Type B pancreatic cell (in vitro differentiated cells): ENCODE data around the gene FKBP9. TPM values are rescaled to one million over a fixed set of nuclear protein-coding genes. Genes with fewer than 3 reads are reported as not detected.

Source experiments
- DNase-seq: peaks from one replicate; pipeline ENCODE4 v3.0.0; 2021; ENCODE audit warnings: mixed read lengths; ENCODE audit not compliant: unreplicated experiment; ENCODE audit errors: extremely low spot score
- H3K27ac Mint-ChIP-seq: 2 replicates; pipeline ENCODE4 v1.8.0; 2021; ENCODE audit warnings: mild to moderate bottlenecking, mixed read lengths
- H3K27me3 Mint-ChIP-seq: 2 replicates; pipeline ENCODE4 v1.8.0; 2021; ENCODE audit warnings: mixed read lengths
- H3K36me3 Mint-ChIP-seq: 2 replicates; pipeline ENCODE4 v1.8.0; 2021; ENCODE audit warnings: mixed read lengths
- H3K4me1 Mint-ChIP-seq: one replicate; pipeline ENCODE4 v1.8.0; 2021; ENCODE audit warnings: mixed read lengths; ENCODE audit not compliant: unreplicated experiment
- H3K4me3 Mint-ChIP-seq: 2 replicates; pipeline ENCODE4 v1.8.0; 2021; ENCODE audit warnings: mild to moderate bottlenecking, mixed read lengths
- H3K9me3 Mint-ChIP-seq: 2 replicates; pipeline ENCODE4 v1.8.0; 2021; ENCODE audit warnings: mixed read lengths
- CTCF ChIP-seq: fragments of 200-600 bp; sonication (generic); conservative IDR thresholded peaks from 2 replicates; pipeline ENCODE4 v1.5.0; 2021; ENCODE audit warnings: antibody characterized with exemption, mild to moderate bottlenecking
- total RNA-seq: library from RNA; stranded (reverse); gene quantifications from 2 replicates; pipeline ENCODE4 v1.2.1, GENCODE V29; 2021; ENCODE audit warnings: low replicate concordance

The FKBP9 gene
- total RNA-seq, 1 donor from 2014 or later = 76.0 TPM

DNA sequence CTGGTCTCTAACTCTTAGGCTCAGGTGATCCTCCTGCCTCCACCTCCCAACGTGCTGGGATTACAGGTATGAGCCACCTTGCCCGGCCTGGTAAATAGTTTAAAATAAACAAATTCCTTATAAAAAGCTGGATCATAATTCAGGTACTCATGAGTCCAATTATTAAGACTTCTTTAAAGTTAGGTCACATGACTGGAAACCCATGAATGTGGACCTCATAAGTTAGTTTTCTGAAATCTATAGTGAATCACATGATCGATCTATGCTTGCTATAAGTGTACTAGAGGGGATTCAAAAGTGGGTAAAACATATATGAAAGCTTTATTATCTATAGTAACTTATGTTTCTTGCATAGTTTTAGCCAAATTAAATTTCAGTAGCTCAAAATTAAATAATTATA lies 91.0 kb downstream of the FKBP9 start:
- Mint-ChIP-seq H3K27me3 (no peaks in the 10 kb centered on the region), H3K36me3 (peaks cover 4% of the 10 kb centered on the region), H3K4me3 (no peak overlapping the region), H3K9me3 (peaks cover 4% of the 10 kb centered on the region), H3K27ac (no peak overlapping the region), H3K4me1 (peaks cover 26% of the 10 kb centered on the region)
- no peak for TF ChIP-seq CTCF
- DNase-seq = no peak

DNA sequence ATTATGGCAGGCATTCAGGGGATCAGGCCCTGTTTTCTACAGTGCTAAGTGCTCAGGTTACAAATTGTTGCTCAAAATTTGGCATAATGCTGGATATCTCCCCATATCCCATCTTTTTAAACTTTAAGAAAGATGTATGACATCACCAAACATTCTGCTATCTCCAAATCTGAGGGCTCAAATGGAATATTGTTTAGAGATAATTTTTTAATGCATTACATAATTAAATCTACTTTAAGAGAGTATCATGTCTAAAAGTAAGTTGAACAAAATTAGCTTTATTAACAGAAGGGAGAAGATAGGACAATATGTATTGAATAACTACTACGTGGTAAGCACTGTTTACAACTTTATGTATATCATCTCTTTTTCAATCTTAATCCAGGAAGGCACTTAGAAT lies 91.5 kb downstream of the FKBP9 start:
- H3K9me3 Mint-ChIP-seq = peaks cover 4% of the 10 kb centered on the region
- peaks cover 4% of the 10 kb centered on the region for H3K36me3 Mint-ChIP-seq
- no peak overlapping the region for H3K4me3 Mint-ChIP-seq
- DNase-seq = no peak
- TF ChIP-seq CTCF = no peak
- no peaks in the 10 kb centered on the region for H3K27me3 Mint-ChIP-seq
- no peak overlapping the region for H3K27ac Mint-ChIP-seq
- H3K4me1 Mint-ChIP-seq = peaks cover 21% of the 10 kb centered on the region

- no peaks in the 10 kb centered on the region for H3K27me3 Mint-ChIP-seq
- H3K4me3 Mint-ChIP-seq = no peak overlapping the region
- no peaks in the 10 kb centered on the region for H3K9me3 Mint-ChIP-seq
- no peaks in the 10 kb centered on the region for H3K36me3 Mint-ChIP-seq
- peak overlapping the region; percentile 68 for H3K27ac Mint-ChIP-seq
- peaks cover 12% of the 10 kb centered on the region for H3K4me1 Mint-ChIP-seq
- no peak for DNase-seq
- peak; percentile 80 for TF ChIP-seq CTCF
Observed at GRCh38 chr7:33050535-33051318, 93.5 kb downstream of the FKBP9 start.

- no peak for DNase-seq
- Mint-ChIP-seq H3K9me3 (no peaks in the 10 kb centered on the region), H3K4me1 (peaks cover 15% of the 10 kb centered on the region), H3K36me3 (peaks cover 1% of the 10 kb centered on the region), H3K27me3 (no peaks in the 10 kb centered on the region), H3K4me3 (no peak overlapping the region), H3K27ac (no peak overlapping the region)
- no peak for TF ChIP-seq CTCF
Observed at GRCh38 chr7:33053721-33054120, 96.5 kb downstream of the FKBP9 start.

DNA sequence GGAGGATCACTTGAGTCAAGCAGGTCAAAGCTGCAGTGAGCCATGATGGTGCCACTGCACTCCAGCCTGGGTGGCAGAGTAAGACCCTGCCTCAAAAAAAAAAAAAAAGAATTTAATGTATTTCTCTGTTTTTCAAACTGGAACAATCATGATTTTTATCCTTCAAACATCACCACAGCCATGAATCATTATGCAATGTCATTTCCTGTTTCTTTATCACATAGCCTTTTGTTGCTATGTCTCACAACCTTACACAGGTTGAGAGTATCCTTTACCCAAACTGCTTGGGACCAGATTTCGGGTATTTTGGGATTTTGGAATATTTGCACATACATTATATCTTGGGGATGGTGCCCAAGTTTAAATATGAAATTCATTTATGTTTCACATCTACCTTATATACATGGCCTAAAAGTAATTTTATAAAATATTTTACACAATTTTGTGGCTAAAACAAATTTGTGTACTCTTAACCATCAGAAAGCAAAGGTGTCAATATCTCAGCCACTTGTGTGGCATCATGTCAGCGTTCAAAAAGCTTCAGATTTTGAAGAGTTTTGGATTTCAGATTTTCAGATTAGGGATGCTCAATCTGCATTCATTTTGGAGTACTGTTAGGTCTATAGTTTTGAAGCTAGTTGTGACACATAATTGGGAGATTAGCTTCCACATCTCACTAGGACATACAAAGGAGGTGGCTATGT lies 97.2 kb downstream of the FKBP9 start:
- Mint-ChIP-seq H3K9me3 (no peaks in the 10 kb centered on the region), H3K4me1 (peaks cover 17% of the 10 kb centered on the region), H3K4me3 (no peak overlapping the region), H3K27me3 (no peaks in the 10 kb centered on the region), H3K27ac (no peak overlapping the region), H3K36me3 (peaks cover 6% of the 10 kb centered on the region)
- no peak for TF ChIP-seq CTCF
- no peak for DNase-seq
